Measurements from ENCODE around the gene SLC6A9. TPM values are rescaled to one million over a fixed set of nuclear protein-coding genes. Genes with fewer than 3 reads are reported as not detected.

SLC6A9 gene
- total RNA-seq, 2 experiments from 2014 or later, result 6.5 to 7.4 TPM

GRCh38 chr1:44016041-44016889 is 15.0 kb downstream of the SLC6A9 start:
- no peak for DNase-seq
- Mint-ChIP-seq H3K27me3 (no peaks in the 10 kb centered on the region), H3K4me1 (ENCODE audit: low read depth) (peaks cover 12% of the 10 kb centered on the region), H3K27ac (no peak overlapping the region), H3K4me3 (no peak overlapping the region), H3K36me3 (ENCODE audit: low read depth) (no peaks in the 10 kb centered on the region), H3K9me3 (no peaks in the 10 kb centered on the region)
- intact Hi-C loops (cut with micrococcal nuclease), result no loop called here
- ChIA-PET CTCF (interaction anchor here (1.4 to 7.4 kb wide), 2 partner anchors 10 to 32 kb away, joined by 5 to 42 read pairs; no protein-coding TSS in a partner anchor), POLR2A (interaction anchor here (0.6 kb wide), 1 partner anchor 15 kb away, joined by 3 read pairs; no protein-coding TSS in a partner anchor)
- TF ChIP-seq CTCF (IDR thresholded peaks at IDR 0.05), result no peak
- no peak for ATAC-seq

- no peaks in the 10 kb centered on the region for H3K9me3 Mint-ChIP-seq
- H3K4me3 Mint-ChIP-seq, result no peak overlapping the region
- no peak overlapping the region for H3K27ac Mint-ChIP-seq
- no peaks in the 10 kb centered on the region for H3K27me3 Mint-ChIP-seq
- ATAC-seq, result no peak
- ChIA-PET CTCF (interaction anchor here (1.0 to 2.4 kb wide), 5 partner anchors 10 to 33 kb away, joined by 3 to 19 read pairs (median 6); partner anchors contain the start of gene SLC6A9), POLR2A (interaction anchor here (0.7 to 1.5 kb wide), 3 partner anchors 12 to 1090 kb away, joined by 3 read pairs; no protein-coding TSS in a partner anchor)
- intact Hi-C loops (cut with micrococcal nuclease), result no loop called here
- no peak for DNase-seq
- peaks cover 12% of the 10 kb centered on the region for H3K4me1 Mint-ChIP-seq (ENCODE audit: low read depth)
- no peak for TF ChIP-seq CTCF (IDR thresholded peaks at IDR 0.05)
- no peaks in the 10 kb centered on the region for H3K36me3 Mint-ChIP-seq (ENCODE audit: low read depth)
These were observed 16.1 kb downstream of the SLC6A9 start for GRCh38 chr1:44015206-44015605.

- Mint-ChIP-seq H3K4me3 (no peak overlapping the region), H3K27ac (no peak overlapping the region), H3K36me3 (ENCODE audit: low read depth) (no peaks in the 10 kb centered on the region), H3K4me1 (ENCODE audit: low read depth) (peaks cover 12% of the 10 kb centered on the region), H3K27me3 (no peaks in the 10 kb centered on the region), H3K9me3 (no peaks in the 10 kb centered on the region)
- ATAC-seq (no peak), DNase-seq (no peak)
- TF ChIP-seq CTCF (IDR thresholded peaks at IDR 0.05), result no peak
- POLR2A ChIA-PET, result interaction anchor here (0.7 to 1.5 kb wide), 3 partner anchors 12 to 1090 kb away, joined by 3 read pairs; no protein-coding TSS in a partner anchor
- CTCF ChIA-PET, result interaction anchor here (1.0 to 2.4 kb wide), 4 partner anchors 9 to 34 kb away, joined by 3 to 19 read pairs (median 6); partner anchors contain the start of gene SLC6A9
- intact Hi-C loops (cut with micrococcal nuclease), result no loop called here
These were observed 16.7 kb downstream of the SLC6A9 start for GRCh38 chr1:44014365-44015104.

DNA sequence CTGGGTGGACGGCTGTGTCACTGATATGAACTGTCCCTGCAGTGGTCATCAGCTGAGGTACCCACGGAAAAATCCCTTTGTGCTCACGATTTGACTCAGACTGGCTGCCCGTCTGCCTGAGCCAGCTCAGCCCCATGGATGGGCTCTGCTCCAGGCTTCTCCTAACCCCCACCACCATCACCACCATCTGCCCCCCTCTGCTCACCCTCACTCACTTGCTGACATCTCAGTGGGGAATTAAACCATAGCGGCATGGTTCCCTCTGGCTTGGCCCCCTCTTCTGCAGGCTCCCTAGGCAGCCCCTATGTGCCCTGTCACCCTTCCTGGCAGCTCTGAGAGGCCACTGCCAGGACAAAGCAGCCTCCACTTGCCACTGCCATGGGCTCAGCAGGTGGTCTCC is 17.3 kb downstream of the SLC6A9 start:
- ChIA-PET CTCF (interaction anchor here (1.3 to 2.4 kb wide), 3 partner anchors 9 to 34 kb away, joined by 6 to 19 read pairs (median 6); no protein-coding TSS in a partner anchor), POLR2A (interaction anchor here (0.7 to 1.5 kb wide), 3 partner anchors 13 to 21 kb away, joined by 3 read pairs; no protein-coding TSS in a partner anchor)
- Mint-ChIP-seq H3K27me3 (no peaks in the 10 kb centered on the region), H3K4me1 (ENCODE audit: low read depth) (peaks cover 12% of the 10 kb centered on the region), H3K9me3 (no peaks in the 10 kb centered on the region), H3K4me3 (no peak overlapping the region), H3K27ac (no peak overlapping the region), H3K36me3 (ENCODE audit: low read depth) (no peaks in the 10 kb centered on the region)
- DNase-seq (no peak), ATAC-seq (no peak)
- intact Hi-C loops (cut with micrococcal nuclease), result no loop called here
- TF ChIP-seq CTCF (IDR thresholded peaks at IDR 0.05), result no peak
